DOHH2 (cell line): ENCODE measurements around the gene ZMIZ1.

Source experiments
- EZH2phosphoT487 ChIP-seq: fragments of 200-600 bp; sonication (generic); IDR thresholded peaks from 2 replicates; pipeline ENCODE4 v1.6.1; 2017; ENCODE audit warnings: borderline replicate concordance, mild to moderate bottlenecking, antibody characterized with exemption, low read length, moderate library complexity, mixed read lengths
- TF ChIP-seq, protein P1 (sequence below): fragments of 200-600 bp; sonication (generic); IDR thresholded peaks from one replicate; pipeline ENCODE4 v1.5.1; 2014; ENCODE audit warnings: antibody characterized with exemption, mild to moderate bottlenecking, low read depth, low read length; ENCODE audit not compliant: poor library complexity, severe bottlenecking

GRCh38 chr10:79321494-79321882 lies 252.7 kb downstream of the ZMIZ1 start:
- TF ChIP-seq, protein P1, sequence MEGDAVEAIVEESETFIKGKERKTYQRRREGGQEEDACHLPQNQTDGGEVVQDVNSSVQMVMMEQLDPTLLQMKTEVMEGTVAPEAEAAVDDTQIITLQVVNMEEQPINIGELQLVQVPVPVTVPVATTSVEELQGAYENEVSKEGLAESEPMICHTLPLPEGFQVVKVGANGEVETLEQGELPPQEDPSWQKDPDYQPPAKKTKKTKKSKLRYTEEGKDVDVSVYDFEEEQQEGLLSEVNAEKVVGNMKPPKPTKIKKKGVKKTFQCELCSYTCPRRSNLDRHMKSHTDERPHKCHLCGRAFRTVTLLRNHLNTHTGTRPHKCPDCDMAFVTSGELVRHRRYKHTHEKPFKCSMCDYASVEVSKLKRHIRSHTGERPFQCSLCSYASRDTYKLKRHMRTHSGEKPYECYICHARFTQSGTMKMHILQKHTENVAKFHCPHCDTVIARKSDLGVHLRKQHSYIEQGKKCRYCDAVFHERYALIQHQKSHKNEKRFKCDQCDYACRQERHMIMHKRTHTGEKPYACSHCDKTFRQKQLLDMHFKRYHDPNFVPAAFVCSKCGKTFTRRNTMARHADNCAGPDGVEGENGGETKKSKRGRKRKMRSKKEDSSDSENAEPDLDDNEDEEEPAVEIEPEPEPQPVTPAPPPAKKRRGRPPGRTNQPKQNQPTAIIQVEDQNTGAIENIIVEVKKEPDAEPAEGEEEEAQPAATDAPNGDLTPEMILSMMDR, result no peak
- TF ChIP-seq EZH2phosphoT487, result no peak
